Measurements from ENCODE around the gene ST8SIA2.
A peak's percentile ranks its signal among the peaks of the same experiment; 100 is the strongest.

The ST8SIA2 gene

GRCh38 chr15:92393071-92393979, at the start of gene ST8SIA2:
Gene ST8SIA2 (plus strand): TSS chr15:92393881. CDS start chr15:92394065, 184 bp downstream.
- DNase-seq (no peak), ATAC-seq (no peak)
- peak within 1 kb of the TSS; percentile 28 to 59 for H3K4me3 Mint-ChIP-seq
- H3K27me3 Mint-ChIP-seq = peaks cover 92% of the 10 kb centered on the region
- H3K9me3 Mint-ChIP-seq = no peaks in the 10 kb centered on the region
- peaks cover 21% of the 10 kb centered on the region for H3K4me1 Mint-ChIP-seq
- H3K27ac Mint-ChIP-seq = no peak within 1 kb of the TSS

GRCh38 chr15:92343924-92344643, 49.6 kb upstream of the ST8SIA2 start:
- peaks cover 21% of the 10 kb centered on the region for H3K27me3 Mint-ChIP-seq
- H3K4me3 Mint-ChIP-seq = no peak overlapping the region
- ATAC-seq = no peak
- DNase-seq = no peak
- H3K9me3 Mint-ChIP-seq = peaks cover 5 to 16% of the 10 kb centered on the region in 2 donors
- H3K4me1 Mint-ChIP-seq = no peaks in the 10 kb centered on the region
- H3K27ac Mint-ChIP-seq = peak overlapping the region in 1 of 2 donors; percentile 49

- DNase-seq = no peak
- peaks cover 5 to 16% of the 10 kb centered on the region in 2 donors for H3K9me3 Mint-ChIP-seq
- H3K27me3 Mint-ChIP-seq = peaks cover 21% of the 10 kb centered on the region
- H3K4me3 Mint-ChIP-seq = no peak overlapping the region
- H3K27ac Mint-ChIP-seq = no peak overlapping the region
- no peak for ATAC-seq
- no peaks in the 10 kb centered on the region for H3K4me1 Mint-ChIP-seq
These were observed 47.6 kb upstream of the ST8SIA2 start for GRCh38 chr15:92346063-92346462.

GRCh38 chr15:92355307-92355706, 38.4 kb upstream of the ST8SIA2 start:
- DNase-seq = no peak
- no peaks in the 10 kb centered on the region for H3K9me3 Mint-ChIP-seq
- no peaks in the 10 kb centered on the region for H3K4me1 Mint-ChIP-seq
- no peak for ATAC-seq
- H3K4me3 Mint-ChIP-seq = no peak overlapping the region
- H3K27ac Mint-ChIP-seq = no peak overlapping the region
- peaks cover 27% of the 10 kb centered on the region for H3K27me3 Mint-ChIP-seq

- H3K4me1 Mint-ChIP-seq = no peaks in the 10 kb centered on the region
- peaks cover 30% of the 10 kb centered on the region for H3K27me3 Mint-ChIP-seq
- ATAC-seq (no peak), DNase-seq (no peak)
- H3K4me3 Mint-ChIP-seq = no peak overlapping the region
- no peaks in the 10 kb centered on the region for H3K9me3 Mint-ChIP-seq
- no peak overlapping the region for H3K27ac Mint-ChIP-seq
These were observed 32.2 kb upstream of the ST8SIA2 start for GRCh38 chr15:92361321-92362000.

GRCh38 chr15:92362001-92362350, 31.7 kb upstream of the ST8SIA2 start:
- Mint-ChIP-seq H3K4me1 (no peaks in the 10 kb centered on the region), H3K9me3 (no peaks in the 10 kb centered on the region), H3K4me3 (no peak overlapping the region), H3K27ac (no peak overlapping the region), H3K27me3 (peaks cover 27% of the 10 kb centered on the region)
- DNase-seq = no peak
- no peak for ATAC-seq

GRCh38 chr15:92365084-92365483, 28.6 kb upstream of the ST8SIA2 start:
- no peaks in the 10 kb centered on the region for H3K9me3 Mint-ChIP-seq
- DNase-seq = no peak
- H3K27ac Mint-ChIP-seq = no peak overlapping the region
- no peaks in the 10 kb centered on the region for H3K4me1 Mint-ChIP-seq
- no peak overlapping the region for H3K4me3 Mint-ChIP-seq
- no peak for ATAC-seq
- H3K27me3 Mint-ChIP-seq = peaks cover 18% of the 10 kb centered on the region

GRCh38 chr15:92365906-92366305, 27.8 kb upstream of the ST8SIA2 start:
- ATAC-seq (no peak), DNase-seq (no peak)
- Mint-ChIP-seq H3K4me1 (no peaks in the 10 kb centered on the region), H3K9me3 (no peaks in the 10 kb centered on the region), H3K27me3 (peaks cover 10% of the 10 kb centered on the region), H3K27ac (no peak overlapping the region), H3K4me3 (no peak overlapping the region)

GRCh38 chr15:92366381-92366780, 27.3 kb upstream of the ST8SIA2 start:
- no peak for DNase-seq
- no peak overlapping the region for H3K4me3 Mint-ChIP-seq
- H3K27ac Mint-ChIP-seq = no peak overlapping the region
- ATAC-seq = no peak
- H3K9me3 Mint-ChIP-seq = no peaks in the 10 kb centered on the region
- H3K27me3 Mint-ChIP-seq = peaks cover 7% of the 10 kb centered on the region
- H3K4me1 Mint-ChIP-seq = no peaks in the 10 kb centered on the region

- Mint-ChIP-seq H3K4me3 (no peak overlapping the region), H3K27me3 (peaks cover 12% of the 10 kb centered on the region), H3K4me1 (no peaks in the 10 kb centered on the region), H3K9me3 (no peaks in the 10 kb centered on the region), H3K27ac (no peak overlapping the region)
- ATAC-seq (no peak), DNase-seq (no peak)
These were observed 18.6 kb upstream of the ST8SIA2 start for GRCh38 chr15:92375057-92375456.

GRCh38 chr15:92376109-92376508, 17.6 kb upstream of the ST8SIA2 start:
- H3K27ac Mint-ChIP-seq = no peak overlapping the region
- DNase-seq (no peak), ATAC-seq (no peak)
- H3K9me3 Mint-ChIP-seq = no peaks in the 10 kb centered on the region
- H3K27me3 Mint-ChIP-seq = peaks cover 17% of the 10 kb centered on the region
- no peak overlapping the region for H3K4me3 Mint-ChIP-seq
- H3K4me1 Mint-ChIP-seq = no peaks in the 10 kb centered on the region

GRCh38 chr15:92377083-92377789, 16.4 kb upstream of the ST8SIA2 start:
- no peak for ATAC-seq
- Mint-ChIP-seq H3K9me3 (no peaks in the 10 kb centered on the region), H3K27me3 (peaks cover 14% of the 10 kb centered on the region), H3K4me3 (no peak overlapping the region), H3K27ac (no peak overlapping the region), H3K4me1 (no peaks in the 10 kb centered on the region)
- no peak for DNase-seq

GRCh38 chr15:92383519-92384324, 10.0 kb upstream of the ST8SIA2 start:
- peak in 1 of 2 donors; percentile 31 for DNase-seq
- ATAC-seq = no peak
- H3K27me3 Mint-ChIP-seq = peaks cover 37% of the 10 kb centered on the region
- no peak overlapping the region for H3K27ac Mint-ChIP-seq
- H3K9me3 Mint-ChIP-seq = no peaks in the 10 kb centered on the region
- no peaks in the 10 kb centered on the region for H3K4me1 Mint-ChIP-seq
- no peak overlapping the region for H3K4me3 Mint-ChIP-seq

GRCh38 chr15:92384381-92384780, 9.3 kb upstream of the ST8SIA2 start:
- Mint-ChIP-seq H3K27me3 (peaks cover 43% of the 10 kb centered on the region), H3K4me1 (no peaks in the 10 kb centered on the region), H3K27ac (no peak overlapping the region), H3K4me3 (no peak overlapping the region), H3K9me3 (no peaks in the 10 kb centered on the region)
- DNase-seq = no peak
- no peak for ATAC-seq

GRCh38 chr15:92385096-92385495, 8.6 kb upstream of the ST8SIA2 start:
- DNase-seq (no peak), ATAC-seq (no peak)
- peaks cover 49% of the 10 kb centered on the region for H3K27me3 Mint-ChIP-seq
- no peak overlapping the region for H3K27ac Mint-ChIP-seq
- H3K9me3 Mint-ChIP-seq = no peaks in the 10 kb centered on the region
- no peak overlapping the region for H3K4me3 Mint-ChIP-seq
- H3K4me1 Mint-ChIP-seq = no peaks in the 10 kb centered on the region
